OCI-LY3 (cell line): ENCODE data around the gene MCRIP2.

Source experiments
- H2AFZ ChIP-seq: fragments of 200-600, 300-600 bp; shearing (Covaris generic); 2 replicates; pipeline ENCODE4 v1.6.0; 2014; ENCODE audit warnings: antibody characterized with exemption, low read depth, low read length
- H3K27ac ChIP-seq: fragments of 200-600, 300-600 bp; sonication (generic); 2 replicates; pipeline ENCODE4 v1.5.1; 2014; ENCODE audit warnings: mild to moderate bottlenecking, low read length, moderate library complexity, mixed read lengths
- H3K27me3 ChIP-seq: fragments of 200-600, 300-600 bp; sonication (generic); 2 replicates; pipeline ENCODE4 v1.6.1; 2014; ENCODE audit warnings: low read depth, low read length, mixed read lengths
- H3K36me3 ChIP-seq: fragments of 200-600, 300-600 bp; sonication (generic); replicated peaks from 2 replicates; pipeline ENCODE3; 2014; ENCODE audit warnings: low read depth, low read length, mixed read lengths
- H3K4me1 ChIP-seq: fragments of 300-600, 200-600 bp; sonication (generic); 2 replicates; pipeline ENCODE4 v1.6.1; 2014; ENCODE audit warnings: low read length, mixed read lengths
- H3K4me2 ChIP-seq: fragments of 200-600, 300-600 bp; sonication (generic); 2 replicates; pipeline ENCODE4 v1.6.1; 2014; ENCODE audit warnings: low read length, mixed read lengths
- H3K4me3 ChIP-seq: fragments of 300-600, 200-600 bp; sonication (generic); 2 replicates; pipeline ENCODE4 v1.5.1; 2014; ENCODE audit warnings: antibody characterized with exemption, mild to moderate bottlenecking, low read length, moderate library complexity
- H3K79me2 ChIP-seq: fragments of 300-600, 200-600 bp; shearing (Covaris generic); 2 replicates; pipeline ENCODE4 v1.6.1; 2014; ENCODE audit warnings: mild to moderate bottlenecking, low read length, mixed read lengths
- H3K9ac ChIP-seq: fragments of 300-600, 200-600 bp; shearing (Covaris generic); 2 replicates; pipeline ENCODE4 v1.6.0; 2014; ENCODE audit warnings: mild to moderate bottlenecking, low read length, moderate library complexity
- H3K9me3 ChIP-seq: fragments of 200-600, 300-600 bp; shearing (Covaris generic); 2 replicates; pipeline ENCODE4 v1.6.1; 2014; ENCODE audit warnings: low read length, mixed read lengths; ENCODE audit not compliant: insufficient read depth
- H4K20me1 ChIP-seq: fragments of 200-600, 300-600 bp; sonication (generic); 2 replicates; pipeline ENCODE4 v1.6.1; 2016; ENCODE audit warnings: low read length, mixed read lengths; ENCODE audit not compliant: insufficient read depth
- EZH2phosphoT487 ChIP-seq: fragments of 200-600 bp; shearing (Covaris generic); IDR thresholded peaks from 2 replicates; pipeline ENCODE4 v1.6.1; 2018; ENCODE audit warnings: antibody characterized with exemption, mixed run types, low read depth
- TF ChIP-seq, protein P1 (sequence below): fragments of 200-600, 300-600 bp; sonication (generic); IDR thresholded peaks from 2 replicates; pipeline ENCODE4 v1.5.1; 2014; ENCODE audit warnings: antibody characterized with exemption, low read length, low read depth

The MCRIP2 gene

DNA sequence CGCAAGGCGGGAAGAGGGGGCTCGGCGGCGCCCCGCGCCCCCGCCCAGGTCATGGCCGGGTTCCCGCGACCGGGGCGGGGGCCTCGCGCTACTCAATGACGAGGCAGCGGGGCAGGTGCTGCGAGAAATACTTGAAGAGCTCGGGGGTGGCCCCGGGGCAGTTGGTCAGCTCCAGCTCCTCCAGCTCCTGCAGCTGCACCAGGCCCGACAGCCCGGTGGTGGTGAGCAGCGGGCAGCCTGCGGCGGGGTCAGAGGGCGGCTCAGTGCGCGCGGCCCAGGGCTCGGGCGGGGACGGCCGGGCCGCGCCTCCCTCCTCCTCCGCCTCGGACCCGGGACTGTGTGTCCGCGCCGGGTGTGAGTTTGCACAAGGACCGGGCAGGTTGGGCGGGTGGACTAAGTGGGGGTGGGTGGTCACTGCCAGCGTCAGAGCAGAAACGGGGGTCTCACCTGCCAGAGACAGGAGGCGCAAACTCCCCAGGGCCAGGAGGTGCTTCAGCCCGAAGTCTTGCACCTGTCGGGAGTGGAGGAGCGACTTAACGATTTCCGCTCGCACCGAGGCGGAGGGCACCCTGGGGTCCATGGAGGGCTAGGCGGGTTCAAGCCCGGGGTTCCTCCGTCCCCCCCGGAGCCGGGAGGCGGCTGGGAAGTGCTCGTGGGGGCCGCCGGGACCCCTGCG lies 52.7 kb downstream of the MCRIP2 start:
- H3K36me3 ChIP-seq, result no peaks in the 10 kb centered on the region
- H3K9ac ChIP-seq, result no peak overlapping the region
- H3K4me3 ChIP-seq, result peak overlapping the region; percentile 87
- H3K4me1 ChIP-seq, result peaks cover 3% of the 10 kb centered on the region
- no peaks in the 10 kb centered on the region for H4K20me1 ChIP-seq
- H3K27ac ChIP-seq, result no peak overlapping the region
- H3K79me2 ChIP-seq, result peaks cover 7% of the 10 kb centered on the region
- H2AFZ ChIP-seq, result no peak overlapping the region
- H3K27me3 ChIP-seq, result no peaks in the 10 kb centered on the region
- TF ChIP-seq, protein P1, sequence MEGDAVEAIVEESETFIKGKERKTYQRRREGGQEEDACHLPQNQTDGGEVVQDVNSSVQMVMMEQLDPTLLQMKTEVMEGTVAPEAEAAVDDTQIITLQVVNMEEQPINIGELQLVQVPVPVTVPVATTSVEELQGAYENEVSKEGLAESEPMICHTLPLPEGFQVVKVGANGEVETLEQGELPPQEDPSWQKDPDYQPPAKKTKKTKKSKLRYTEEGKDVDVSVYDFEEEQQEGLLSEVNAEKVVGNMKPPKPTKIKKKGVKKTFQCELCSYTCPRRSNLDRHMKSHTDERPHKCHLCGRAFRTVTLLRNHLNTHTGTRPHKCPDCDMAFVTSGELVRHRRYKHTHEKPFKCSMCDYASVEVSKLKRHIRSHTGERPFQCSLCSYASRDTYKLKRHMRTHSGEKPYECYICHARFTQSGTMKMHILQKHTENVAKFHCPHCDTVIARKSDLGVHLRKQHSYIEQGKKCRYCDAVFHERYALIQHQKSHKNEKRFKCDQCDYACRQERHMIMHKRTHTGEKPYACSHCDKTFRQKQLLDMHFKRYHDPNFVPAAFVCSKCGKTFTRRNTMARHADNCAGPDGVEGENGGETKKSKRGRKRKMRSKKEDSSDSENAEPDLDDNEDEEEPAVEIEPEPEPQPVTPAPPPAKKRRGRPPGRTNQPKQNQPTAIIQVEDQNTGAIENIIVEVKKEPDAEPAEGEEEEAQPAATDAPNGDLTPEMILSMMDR, result no peak
- no peak for TF ChIP-seq EZH2phosphoT487
- 0 out of 2 replicates have a peak overlapping the region, but pooled peaks have one; percentile 62 for H3K4me2 ChIP-seq
- H3K9me3 ChIP-seq, result no peaks in the 10 kb centered on the region

DNA sequence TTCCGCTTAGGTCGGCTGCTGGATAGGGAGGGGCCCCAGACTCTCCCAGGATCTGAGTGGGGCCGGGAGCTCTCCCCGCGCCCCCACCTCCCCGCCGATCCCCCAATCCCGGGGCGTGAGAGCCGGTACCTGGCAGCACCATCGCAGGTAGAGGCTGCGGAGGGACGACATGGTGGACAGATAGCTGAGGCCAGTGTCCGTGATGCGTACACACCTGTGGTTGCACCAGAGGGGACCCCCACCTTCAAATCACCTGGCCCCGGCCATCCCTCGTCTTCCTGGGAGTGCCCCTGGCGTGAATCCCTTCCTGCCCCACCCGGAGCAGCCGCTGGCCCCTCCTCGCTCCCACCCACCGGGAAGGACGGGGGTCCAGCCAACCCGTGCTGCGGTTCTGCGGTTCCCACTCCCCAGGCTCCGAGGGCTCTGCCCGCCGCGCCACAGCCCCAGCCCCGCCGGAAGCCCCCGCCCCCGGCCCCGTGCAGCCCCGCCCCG lies 53.3 kb downstream of the MCRIP2 start:
- H3K4me3 ChIP-seq, result peak overlapping the region; percentile 87
- H3K9ac ChIP-seq, result peak overlapping the region; percentile 43; the same call in 1 of the 2 replicates
- H3K27me3 ChIP-seq, result no peaks in the 10 kb centered on the region
- no peaks in the 10 kb centered on the region for H3K9me3 ChIP-seq
- H3K27ac ChIP-seq, result no peak overlapping the region
- TF ChIP-seq, protein P1, result no peak
- TF ChIP-seq EZH2phosphoT487, result no peak
- H3K4me2 ChIP-seq, result peak overlapping the region; percentile 62
- no peak overlapping the region for H2AFZ ChIP-seq
- peaks cover 1% of the 10 kb centered on the region; the same call in 1 of the 2 replicates for H3K79me2 ChIP-seq
- H3K4me1 ChIP-seq, result no peaks in the 10 kb centered on the region
- no peaks in the 10 kb centered on the region for H4K20me1 ChIP-seq
- no peaks in the 10 kb centered on the region for H3K36me3 ChIP-seq

DNA sequence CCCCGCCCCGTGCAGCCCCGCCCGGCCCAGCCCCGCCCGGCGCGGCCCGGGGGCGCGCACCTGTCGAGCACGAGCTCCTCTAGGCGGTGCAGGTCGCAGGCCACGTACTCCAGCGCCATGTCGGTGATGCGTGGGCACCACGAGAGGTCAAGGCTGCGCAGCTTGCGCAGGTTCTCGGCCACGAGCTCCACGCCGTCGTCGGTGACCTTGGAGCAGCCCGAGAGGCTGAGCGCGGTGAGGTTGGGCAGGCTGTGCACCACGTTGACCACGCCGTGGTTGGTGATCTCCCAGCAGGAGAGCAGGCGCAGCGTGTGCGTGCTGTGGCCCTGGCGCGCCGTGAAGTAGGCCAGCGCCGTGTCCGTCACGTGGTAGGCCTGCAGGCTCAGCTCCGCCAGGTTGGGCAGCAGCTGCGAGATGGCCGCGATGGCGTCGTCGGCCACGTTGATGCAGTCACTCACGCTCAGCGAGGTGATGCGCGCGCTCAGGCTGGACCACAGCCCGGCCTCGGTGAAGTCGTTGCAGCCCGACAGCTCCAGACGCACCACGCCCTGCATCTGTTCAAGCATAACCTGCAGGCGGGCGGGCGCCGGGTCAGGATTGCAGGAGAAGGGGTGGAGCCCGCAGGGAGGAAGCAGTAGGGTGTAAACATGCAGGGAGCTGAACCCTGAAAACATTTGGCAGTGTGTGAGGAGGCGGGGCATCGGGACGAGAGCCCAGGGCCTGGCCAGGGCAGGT lies 53.9 kb downstream of the MCRIP2 start:
- Histone ChIP-seq H4K20me1 (no peaks in the 10 kb centered on the region), H3K9me3 (no peaks in the 10 kb centered on the region), H3K9ac (peak overlapping the region; percentile 72), H2AFZ (peak overlapping the region; percentile 54; the same call in 1 of the 2 replicates), H3K27ac (peak overlapping the region; percentile 32; the same call in 1 of the 2 replicates), H3K4me2 (peak overlapping the region; percentile 79), H3K4me1 (no peaks in the 10 kb centered on the region), H3K36me3 (no peaks in the 10 kb centered on the region), H3K4me3 (peak overlapping the region; percentile 87), H3K27me3 (no peaks in the 10 kb centered on the region), H3K79me2 (no peaks in the 10 kb centered on the region)
- no peak for TF ChIP-seq EZH2phosphoT487
- TF ChIP-seq, protein P1, result no peak
